ENCODE results near the gene ZNF225.
"Not testable (repeated sequence)": the region's sequence is repeated elsewhere in the genome, so short reads cannot be mapped to it uniquely, and the experiment has no call there.

ZNF225 gene

GRCh38 chr19:44156475-44156874 is 43.3 kb downstream of the ZNF225 start:
- in situ Hi-C loops (cut with HindIII; ENCODE audit: low sequenced_read_pairs) = no loop called here

GRCh38 chr19:44163789-44164188 is 50.6 kb downstream of the ZNF225 start:
- in situ Hi-C loops (cut with HindIII; ENCODE audit: low sequenced_read_pairs) = no loop called here

GRCh38 chr19:44164327-44164672 is 51.1 kb downstream of the ZNF225 start:
- in situ Hi-C loops (cut with HindIII; ENCODE audit: low sequenced_read_pairs) = no loop called here

GRCh38 chr19:44164673-44165512 is 51.7 kb downstream of the ZNF225 start, which contains the start of gene ZNF226:
TSS of gene ZNF226 (plus strand) at chr19:44165100. CDS start at chr19:44170081, 4,981 bp downstream.
- in situ Hi-C loops (cut with HindIII; ENCODE audit: low sequenced_read_pairs) = no loop called here

- in situ Hi-C loops (cut with HindIII; ENCODE audit: low sequenced_read_pairs) = not testable (repeated sequence)
Measured at GRCh38 chr19:44170660-44171059, 57.5 kb downstream of the ZNF225 start.

- in situ Hi-C loops (cut with HindIII; ENCODE audit: low sequenced_read_pairs) = no loop called here
Measured at GRCh38 chr19:44176590-44176989, 63.4 kb downstream of the ZNF225 start.

GRCh38 chr19:44180968-44181367 is 67.8 kb downstream of the ZNF225 start:
- in situ Hi-C loops (cut with HindIII; ENCODE audit: low sequenced_read_pairs) = no loop called here

- in situ Hi-C loops (cut with HindIII; ENCODE audit: low sequenced_read_pairs) = no loop called here
Measured at GRCh38 chr19:44182145-44182544, 68.9 kb downstream of the ZNF225 start.
